Rectal smooth muscle tissue (tissue), 1 donor: ENCODE data around the gene GALNT18.

ENCODE experiments used
- H3K27ac ChIP-seq: one replicate; pipeline ENCODE4 v1.7.0; 2013; ENCODE audit warnings: low read depth, low read length, inconsistent platforms
- H3K27me3 ChIP-seq: one replicate; pipeline ENCODE4 v1.7.0; 2013; ENCODE audit warnings: low read length; ENCODE audit not compliant: control insufficient read depth, insufficient read depth
- H3K36me3 ChIP-seq: one replicate; pipeline ENCODE4 v1.7.0; 2013; ENCODE audit warnings: low read length; ENCODE audit not compliant: control insufficient read depth, insufficient read depth
- H3K4me1 ChIP-seq: one replicate; pipeline ENCODE4 v1.7.0; 2013; ENCODE audit warnings: low read length; ENCODE audit not compliant: control insufficient read depth, insufficient read depth
- H3K4me3 ChIP-seq: one replicate; pipeline ENCODE4 v1.7.0; 2013; ENCODE audit warnings: low read length
- H3K9ac ChIP-seq: one replicate; pipeline ENCODE4 v1.7.0; 2013; ENCODE audit warnings: low read length

The GALNT18 gene

DNA sequence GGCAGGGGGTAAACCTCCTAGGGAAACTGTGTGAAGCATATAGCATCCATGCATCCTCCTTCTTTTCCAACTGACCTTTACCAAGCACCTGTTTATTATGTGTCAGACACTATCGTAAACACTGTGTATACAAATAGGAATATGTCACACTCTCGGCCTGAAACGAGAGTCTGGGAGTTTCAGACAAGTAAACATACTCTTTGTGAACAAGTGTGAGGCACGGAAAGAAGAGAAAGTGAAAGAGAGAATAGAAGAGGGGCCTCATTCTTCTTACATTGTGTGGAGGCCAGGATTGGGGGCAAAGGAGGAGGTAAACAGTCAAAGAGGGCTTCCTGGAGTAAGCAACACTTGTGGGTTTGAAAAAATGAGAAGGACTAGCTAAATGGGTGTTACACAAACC is 285.1 kb downstream of the GALNT18 start:
- Histone ChIP-seq H3K27ac (no peak overlapping the region), H3K4me3 (no peak overlapping the region), H3K27me3 (no peaks in the 10 kb centered on the region), H3K9ac (no peak overlapping the region), H3K36me3 (peaks cover 3% of the 10 kb centered on the region), H3K4me1 (no peaks in the 10 kb centered on the region)

GRCh38 chr11:11335043-11335442 is 286.8 kb downstream of the GALNT18 start:
- H3K27ac ChIP-seq: no peak overlapping the region
- no peak overlapping the region for H3K9ac ChIP-seq
- no peak overlapping the region for H3K4me3 ChIP-seq
- H3K36me3 ChIP-seq: peaks cover 7% of the 10 kb centered on the region
- H3K27me3 ChIP-seq: no peaks in the 10 kb centered on the region
- H3K4me1 ChIP-seq: no peaks in the 10 kb centered on the region

GRCh38 chr11:11334607-11335006 is 287.2 kb downstream of the GALNT18 start:
- Histone ChIP-seq H3K36me3 (peaks cover 7% of the 10 kb centered on the region), H3K9ac (no peak overlapping the region), H3K27me3 (no peaks in the 10 kb centered on the region), H3K4me3 (no peak overlapping the region), H3K4me1 (no peaks in the 10 kb centered on the region), H3K27ac (no peak overlapping the region)

DNA sequence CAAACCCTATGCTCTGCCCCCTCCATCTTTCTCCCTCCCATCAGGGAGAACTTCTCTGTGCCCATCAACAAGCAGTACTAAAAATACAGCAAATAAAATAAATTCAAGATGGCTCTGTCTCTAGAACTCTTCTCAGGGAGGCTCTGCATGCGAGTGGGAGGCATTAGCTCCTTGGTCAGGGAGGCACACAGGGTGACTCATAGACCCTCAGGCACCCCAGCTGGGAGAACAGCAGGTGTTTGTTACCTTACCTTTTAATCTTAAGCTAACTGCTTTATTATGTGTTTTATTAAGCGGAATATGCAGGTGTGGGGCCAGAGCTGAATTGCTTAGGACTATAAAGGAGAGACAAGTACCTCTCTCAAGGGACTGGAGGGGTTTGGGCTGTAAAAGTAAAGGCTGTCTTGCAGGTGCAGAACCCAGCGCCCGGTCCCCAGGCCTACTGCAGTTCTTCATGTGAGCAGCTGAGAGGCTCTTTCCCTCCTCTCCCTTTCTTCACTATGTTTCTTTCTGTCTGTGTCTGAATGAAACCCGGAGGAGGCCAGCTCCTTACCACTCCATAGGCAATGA is 289.6 kb downstream of the GALNT18 start:
- H3K36me3 ChIP-seq: peaks cover 4% of the 10 kb centered on the region

DNA sequence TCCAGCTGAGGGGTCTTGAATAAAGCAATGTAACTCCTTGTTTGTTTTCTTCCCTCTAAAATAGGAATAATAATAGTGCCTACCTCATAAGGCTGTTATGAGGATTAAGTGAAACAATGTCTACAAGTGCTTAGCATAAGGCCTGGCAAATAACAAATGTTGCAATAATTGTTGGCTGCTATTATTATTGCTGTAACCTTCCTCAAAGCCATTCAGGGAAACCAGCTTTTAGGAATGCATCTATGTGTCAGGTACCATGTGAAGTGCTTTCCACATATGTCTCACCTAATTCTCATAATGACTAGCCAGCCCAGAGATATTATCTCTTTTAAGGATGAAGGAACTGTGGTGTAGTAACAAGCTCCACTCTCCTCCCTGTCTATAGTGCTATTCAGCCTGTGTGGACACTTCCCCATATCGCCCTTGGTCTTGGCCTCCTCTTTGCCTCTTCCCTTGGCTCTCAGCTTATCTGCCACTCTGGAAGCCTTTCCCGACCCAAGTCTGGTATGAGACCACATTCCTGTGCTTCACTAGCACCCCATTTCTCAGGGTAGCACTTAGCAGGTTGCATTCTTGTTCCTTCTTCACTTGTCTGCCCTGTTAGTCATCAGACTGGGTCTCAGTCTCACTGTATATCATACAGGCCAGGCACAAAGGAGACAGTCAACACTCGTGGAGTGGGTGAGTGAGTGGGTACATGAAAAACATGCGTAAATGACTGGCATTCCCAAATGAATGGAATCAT is 292.6 kb downstream of the GALNT18 start:
- H3K4me1 ChIP-seq: no peaks in the 10 kb centered on the region
- no peak overlapping the region for H3K4me3 ChIP-seq
- no peaks in the 10 kb centered on the region for H3K27me3 ChIP-seq
- H3K9ac ChIP-seq: no peak overlapping the region
- H3K27ac ChIP-seq: no peak overlapping the region
- H3K36me3 ChIP-seq: peaks cover 4% of the 10 kb centered on the region

More for the DNA sequence above, 289.6 kb downstream of the GALNT18 start:
- Histone ChIP-seq H3K4me3 (no peak overlapping the region), H3K9ac (no peak overlapping the region), H3K4me1 (no peaks in the 10 kb centered on the region), H3K27me3 (no peaks in the 10 kb centered on the region), H3K27ac (no peak overlapping the region)

- Histone ChIP-seq H3K9ac (no peak overlapping the region), H3K27me3 (no peaks in the 10 kb centered on the region), H3K36me3 (no peaks in the 10 kb centered on the region), H3K27ac (no peak overlapping the region), H3K4me1 (no peaks in the 10 kb centered on the region), H3K4me3 (no peak overlapping the region)
Measured at GRCh38 chr11:11324090-11324489, 297.7 kb downstream of the GALNT18 start.

- no peak overlapping the region for H3K4me3 ChIP-seq
- H3K4me1 ChIP-seq: no peaks in the 10 kb centered on the region
- no peaks in the 10 kb centered on the region for H3K36me3 ChIP-seq
- no peak overlapping the region for H3K9ac ChIP-seq
- H3K27me3 ChIP-seq: no peaks in the 10 kb centered on the region
- H3K27ac ChIP-seq: no peak overlapping the region
Measured at GRCh38 chr11:11322101-11322500, 299.7 kb downstream of the GALNT18 start.

GRCh38 chr11:11320825-11321224 is 301.0 kb downstream of the GALNT18 start:
- Histone ChIP-seq H3K36me3 (no peaks in the 10 kb centered on the region), H3K27ac (no peak overlapping the region), H3K9ac (no peak overlapping the region), H3K4me1 (no peaks in the 10 kb centered on the region), H3K27me3 (no peaks in the 10 kb centered on the region), H3K4me3 (no peak overlapping the region)

- no peaks in the 10 kb centered on the region for H3K36me3 ChIP-seq
- peaks cover 3% of the 10 kb centered on the region for H3K4me1 ChIP-seq
- H3K27ac ChIP-seq: no peak overlapping the region
Measured at GRCh38 chr11:11318961-11319360, 302.8 kb downstream of the GALNT18 start.

DNA sequence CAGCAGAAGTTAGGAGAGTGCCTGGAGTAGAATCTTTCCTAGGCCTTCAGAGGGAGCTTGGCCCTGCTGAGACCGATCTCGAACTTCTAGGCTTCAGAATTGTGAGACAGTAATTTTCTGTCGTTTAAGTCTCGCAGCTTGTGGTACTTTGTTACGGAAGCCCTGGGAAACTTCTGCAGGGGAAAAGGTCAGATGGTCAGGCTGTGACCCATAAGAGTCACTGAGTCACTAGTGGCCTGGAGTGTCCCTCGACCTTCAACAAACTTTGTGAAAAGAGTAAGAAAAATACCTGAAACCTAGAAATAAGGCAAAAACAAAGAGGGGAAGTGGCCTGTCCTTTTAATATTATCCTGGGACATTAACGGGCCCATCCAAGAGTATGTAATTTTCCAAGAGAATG is 303.3 kb downstream of the GALNT18 start:
- H3K9ac ChIP-seq: no peak overlapping the region
- H3K27ac ChIP-seq: no peak overlapping the region
- H3K4me3 ChIP-seq: no peak overlapping the region
- peaks cover 3% of the 10 kb centered on the region for H3K4me1 ChIP-seq
- H3K27me3 ChIP-seq: no peaks in the 10 kb centered on the region
- no peaks in the 10 kb centered on the region for H3K36me3 ChIP-seq

More at GRCh38 chr11:11318961-11319360, 302.8 kb downstream of the GALNT18 start:
- H3K4me3 ChIP-seq: no peak overlapping the region
- no peak overlapping the region for H3K9ac ChIP-seq
- no peaks in the 10 kb centered on the region for H3K27me3 ChIP-seq

- Histone ChIP-seq H3K36me3 (no peaks in the 10 kb centered on the region), H3K4me1 (peaks cover 3% of the 10 kb centered on the region), H3K4me3 (no peak overlapping the region), H3K9ac (no peak overlapping the region), H3K27me3 (no peaks in the 10 kb centered on the region), H3K27ac (no peak overlapping the region)
Measured at GRCh38 chr11:11316651-11317230, 305.1 kb downstream of the GALNT18 start.

GRCh38 chr11:11313902-11314692 is 307.7 kb downstream of the GALNT18 start:
- H3K36me3 ChIP-seq: no peaks in the 10 kb centered on the region
- no peak overlapping the region for H3K9ac ChIP-seq
- H3K4me3 ChIP-seq: no peak overlapping the region
- H3K27ac ChIP-seq: no peak overlapping the region
- no peaks in the 10 kb centered on the region for H3K27me3 ChIP-seq
- peaks cover 3% of the 10 kb centered on the region for H3K4me1 ChIP-seq
